SK-N-SH (cell line): ENCODE measurements around the gene HMG20A. TPM values are rescaled to one million over a fixed set of nuclear protein-coding genes. Genes with fewer than 3 reads are reported as not detected.
A peak's percentile ranks its signal among the peaks of the same experiment; 100 is the strongest.

ENCODE experiments used
- CTCF ChIA-PET: fragments of 300-600, 350-600 bp; formaldehyde crosslinking; extraction: SDS; loops from one replicate; lab custom pipeline; 2021; lab: Yijun Ruan, JAX
- POLR2A ChIA-PET: fragments of 350-600 bp; sonication (Branson Sonifier 250); formaldehyde crosslinking; extraction: SDS; loops from one replicate; lab custom pipeline; 2020; ENCODE audit warnings: antibody characterized with exemption, inconsistent platforms; lab: Yijun Ruan, JAX
- DNase-seq: peaks from one replicate; pipeline ENCODE4 v3.0.0; 2012
- H2AFZ ChIP-seq: fragments of 200-600 bp; sonication (generic); 2 replicates; pipeline ENCODE4 v1.8.1; 2016; ENCODE audit warnings: antibody characterized with exemption, mild to moderate bottlenecking, low read depth
- H3F3A ChIP-seq: fragments of 200-600 bp; sonication (generic); replicated peaks from 2 replicates; pipeline ENCODE3; 2016; ENCODE audit warnings: antibody characterized with exemption, mild to moderate bottlenecking; ENCODE audit not compliant: insufficient read depth
- H3K27ac ChIP-seq, 2 experiments: fragments of 200-500 bp in 1 of 2; fragments of 200-600 bp in 1 of 2; sonication (Bioruptor generic) in 1 of 2; sonication (generic), shearing (Covaris generic) in 1 of 2; 2 replicates each; pipeline versions ENCODE4 v1.5.1 to v1.6.1; 2014 to 2016; ENCODE audit warnings: low read depth in 2 of 2, inconsistent platforms in 1 of 2, low read length in 1 of 2, mild to moderate bottlenecking in 1 of 2, mixed read lengths in 1 of 2
- H3K27me3 ChIP-seq: fragments of 200-600 bp; sonication (generic), shearing (Covaris generic); 2 replicates; pipeline ENCODE4 v1.6.1; 2016; ENCODE audit warnings: mixed run types; ENCODE audit not compliant: insufficient read depth
- H3K36me3 ChIP-seq, 2 experiments: fragments of 200-500 bp in 1 of 2; fragments of 200-600 bp in 1 of 2; sonication (Bioruptor generic) in 1 of 2; sonication (generic) in 1 of 2; replicated peaks in 1 of 2; 2 replicates each; pipeline versions ENCODE3 to v1.5.1; 2014 to 2016; ENCODE audit warnings: low read length in 1 of 2, mild to moderate bottlenecking in 1 of 2; ENCODE audit not compliant: insufficient read depth in 2 of 2, control insufficient read depth in 1 of 2
- H3K4me1 ChIP-seq, 2 experiments: fragments of 200-500 bp in 1 of 2; fragments of 200-600 bp in 1 of 2; sonication (Bioruptor generic) in 1 of 2; sonication (generic), shearing (Covaris generic) in 1 of 2; 2 replicates each; pipeline versions ENCODE4 v1.5.1 to v1.6.1; 2014 to 2016; ENCODE audit warnings: low read depth in 1 of 2, low read length in 1 of 2, mixed run types in 1 of 2; ENCODE audit not compliant: insufficient read depth in 2 of 2, control insufficient read depth in 1 of 2
- H3K4me2 ChIP-seq: fragments of 200-600 bp; sonication (generic), shearing (Covaris generic); 2 replicates; pipeline ENCODE4 v1.6.1; 2017; ENCODE audit warnings: mixed run types
- H3K4me3 ChIP-seq, 2 experiments: fragments of 200-500 bp in 1 of 2; fragments of 200-600 bp in 1 of 2; sonication (Bioruptor generic) in 1 of 2; sonication (generic), shearing (Covaris generic) in 1 of 2; 2 replicates each; pipeline versions ENCODE4 v1.5.1 to v1.8.1; 2014 to 2016; ENCODE audit warnings: low read depth in 2 of 2, inconsistent platforms in 1 of 2, low read length in 1 of 2, mild to moderate bottlenecking in 1 of 2, mixed read lengths in 1 of 2, moderate library complexity in 1 of 2
- H3K79me2 ChIP-seq: fragments of 200-600 bp; sonication (generic); 2 replicates; pipeline ENCODE4 v1.8.1; 2017; ENCODE audit warnings: mild to moderate bottlenecking; ENCODE audit not compliant: insufficient read depth
- H3K9ac ChIP-seq: fragments of 200-600 bp; sonication (generic); 2 replicates; pipeline ENCODE4 v1.6.1; 2017; ENCODE audit warnings: mixed run types
- H3K9me2 ChIP-seq: fragments of 200-600 bp; sonication (generic); 2 replicates; pipeline ENCODE4 v1.6.1; 2017; ENCODE audit warnings: mixed run types
- H3K9me3 ChIP-seq: fragments of 200-600 bp; sonication (generic); 2 replicates; pipeline ENCODE4 v1.6.1; 2017; ENCODE audit warnings: mixed run types, mild to moderate bottlenecking, moderate library complexity
- H4K20me1 ChIP-seq: fragments of 200-600 bp; sonication (generic); 2 replicates; pipeline ENCODE4 v1.6.1; 2017; ENCODE audit warnings: mild to moderate bottlenecking, mixed run types; ENCODE audit not compliant: insufficient read depth
- CHD2 ChIP-seq: fragments of 150-350 bp; IDR thresholded peaks from 2 replicates; pipeline ENCODE4 v1.6.1; 2018; ENCODE audit warnings: low read length; ENCODE audit not compliant: partially characterized antibody
- EP300 ChIP-seq, 2 experiments: IDR thresholded peaks; 2 replicates each; pipeline versions ENCODE4 v1.4.0 to v1.6.1; 2012; ENCODE audit warnings: borderline replicate concordance in 1 of 2, low read depth in 1 of 2, low read length in 1 of 2
- FOSL2 ChIP-seq: IDR thresholded peaks from 2 replicates; pipeline ENCODE4 v1.4.0; 2012; ENCODE audit warnings: low read depth, mild to moderate bottlenecking, moderate library complexity, borderline replicate concordance
- JUND ChIP-seq: IDR thresholded peaks from 2 replicates; pipeline ENCODE4 v1.4.0; 2012
- PBX3 ChIP-seq: IDR thresholded peaks from 2 replicates; pipeline ENCODE4; 2012
- TEAD4 ChIP-seq: IDR thresholded peaks from 2 replicates; pipeline ENCODE4 v1.4.0; 2012; ENCODE audit warnings: mild to moderate bottlenecking, borderline replicate concordance; ENCODE audit not compliant: insufficient read depth
- ZBTB33 ChIP-seq: IDR thresholded peaks from 2 replicates; pipeline ENCODE4 v1.4.0; 2012; ENCODE audit warnings: low read depth, borderline replicate concordance
- WGBS: methylation state at CpG from one replicate; pipeline ENCODE4 v1.1.6; 2017; ENCODE audit warnings: low lambda C conversion rate; 5-methylcytosine and 5-hydroxymethylcytosine counted together
- polyA plus RNA-seq, 3 experiments: library from polyadenylated mRNA; depleted of rRNA; stranded (reverse); fragments of >200 nt; gene quantifications; 2 replicates each; pipeline ENCODE4 v1.2.3, GENCODE V29; 2012
- TF ChIP-seq, protein P1 (sequence below): fragments of 200-600 bp; sonication (generic); IDR thresholded peaks from 2 replicates; pipeline ENCODE4 v1.6.1; 2017; ENCODE audit warnings: antibody characterized with exemption, mild to moderate bottlenecking, moderate library complexity

Gene HMG20A
- polyA plus RNA-seq, 1 of the 3 experiments (the other 2 are of a cell fraction), result 27.7 TPM

- TF ChIP-seq CHD2, result no peak
- WGBS, result 94% methylated on average over 1 of the region's 1 CpG
- Histone ChIP-seq H3K4me2 (peak overlapping the region; percentile 55; the same call in 1 of the 2 replicates), H3K36me3 (peaks cover 20 to 21% of the 10 kb centered on the region in 2 experiments), H3K9me2 (no peaks in the 10 kb centered on the region), H3K9ac (peak overlapping the region; percentile 48; the same call in 1 of the 2 replicates), H2AFZ (no peak overlapping the region), H3K9me3 (no peaks in the 10 kb centered on the region), H3K27me3 (no peaks in the 10 kb centered on the region), H3K4me1 (peaks cover 16 to 38% of the 10 kb centered on the region in 2 experiments), H3K79me2 (peaks cover 30% of the 10 kb centered on the region; the same call in 1 of the 2 replicates), H3K27ac (peak overlapping the region; percentile 9 to 96; a peak in 3 of 4 replicates), H4K20me1 (no peaks in the 10 kb centered on the region; the same call in 1 of the 2 replicates), H3F3A (peaks cover 61% of the 10 kb centered on the region), H3K4me3 (no peak overlapping the region)
- no peak for DNase-seq
- ChIA-PET CTCF (interaction anchor here (1.4 kb wide), 1 partner anchor 87 kb away, joined by 4 read pairs; no protein-coding TSS in a partner anchor), POLR2A (no interaction called here)
Observed at GRCh38 chr15:77456746-77457145, 36.1 kb downstream of the HMG20A start.

DNA sequence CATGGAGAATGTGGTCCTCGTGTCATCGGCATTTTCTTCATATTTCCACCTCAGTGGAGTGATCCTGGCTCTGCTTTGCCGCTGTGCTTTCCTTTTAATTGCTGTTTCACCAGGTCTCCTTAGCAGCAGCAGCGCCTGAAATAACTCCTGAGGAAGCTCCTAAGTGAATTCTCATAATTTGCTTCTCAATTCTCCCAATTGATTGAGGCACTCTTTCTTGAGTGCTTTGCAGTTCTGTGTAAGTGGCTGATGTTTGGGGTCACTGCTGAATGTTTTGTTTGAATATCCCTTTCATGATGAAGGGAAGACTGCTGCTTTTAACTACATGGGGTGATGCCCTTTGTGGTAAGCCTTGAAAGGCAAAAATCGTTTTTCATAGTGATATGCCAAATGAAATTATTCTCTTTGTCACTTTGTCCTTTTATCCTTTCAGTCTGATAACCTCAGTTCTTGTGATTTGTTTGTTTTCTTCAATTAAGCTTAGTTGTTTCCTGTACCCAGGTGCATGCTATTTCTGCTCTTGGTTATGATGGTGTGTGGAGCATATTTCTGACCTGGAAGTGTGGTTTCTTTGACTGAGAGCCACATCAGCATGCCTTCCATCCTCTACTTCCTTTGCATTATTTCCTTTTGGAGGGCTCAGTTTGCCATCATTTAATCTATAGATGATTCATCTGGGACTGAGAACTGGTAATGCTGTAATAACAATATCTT is 36.7 kb downstream of the HMG20A start:
- WGBS, result 77% methylated on average over 5 of the region's 5 CpGs
- peaks cover 16 to 38% of the 10 kb centered on the region in 2 experiments for H3K4me1 ChIP-seq
- no peaks in the 10 kb centered on the region for H3K9me3 ChIP-seq
- ChIA-PET POLR2A (no interaction called here), CTCF (interaction anchor here (1.2 to 1.4 kb wide), 2 partner anchors 30 to 86 kb away, joined by 3 to 4 read pairs; no protein-coding TSS in a partner anchor)
- peaks cover 61% of the 10 kb centered on the region for H3F3A ChIP-seq
- H3K36me3 ChIP-seq, result peaks cover 18 to 21% of the 10 kb centered on the region in 2 experiments
- H4K20me1 ChIP-seq, result no peaks in the 10 kb centered on the region; the same call in 1 of the 2 replicates
- peak overlapping the region; percentile 55; the same call in 1 of the 2 replicates for H3K4me2 ChIP-seq
- no peak overlapping the region for H3K4me3 ChIP-seq
- no peak for DNase-seq
- peaks cover 24% of the 10 kb centered on the region; the same call in 1 of the 2 replicates for H3K79me2 ChIP-seq
- H3K9ac ChIP-seq, result peak overlapping the region; percentile 27; the same call in 1 of the 2 replicates
- no peaks in the 10 kb centered on the region for H3K27me3 ChIP-seq
- peak overlapping the region; percentile 76 to 96 for H3K27ac ChIP-seq
- no peaks in the 10 kb centered on the region for H3K9me2 ChIP-seq
- TF ChIP-seq FOSL2 (peak; percentile 7; the same call in 1 of the 2 replicates), JUND (peak; percentile 2; the same call in 1 of the 2 replicates)
- TF ChIP-seq, protein P1, sequence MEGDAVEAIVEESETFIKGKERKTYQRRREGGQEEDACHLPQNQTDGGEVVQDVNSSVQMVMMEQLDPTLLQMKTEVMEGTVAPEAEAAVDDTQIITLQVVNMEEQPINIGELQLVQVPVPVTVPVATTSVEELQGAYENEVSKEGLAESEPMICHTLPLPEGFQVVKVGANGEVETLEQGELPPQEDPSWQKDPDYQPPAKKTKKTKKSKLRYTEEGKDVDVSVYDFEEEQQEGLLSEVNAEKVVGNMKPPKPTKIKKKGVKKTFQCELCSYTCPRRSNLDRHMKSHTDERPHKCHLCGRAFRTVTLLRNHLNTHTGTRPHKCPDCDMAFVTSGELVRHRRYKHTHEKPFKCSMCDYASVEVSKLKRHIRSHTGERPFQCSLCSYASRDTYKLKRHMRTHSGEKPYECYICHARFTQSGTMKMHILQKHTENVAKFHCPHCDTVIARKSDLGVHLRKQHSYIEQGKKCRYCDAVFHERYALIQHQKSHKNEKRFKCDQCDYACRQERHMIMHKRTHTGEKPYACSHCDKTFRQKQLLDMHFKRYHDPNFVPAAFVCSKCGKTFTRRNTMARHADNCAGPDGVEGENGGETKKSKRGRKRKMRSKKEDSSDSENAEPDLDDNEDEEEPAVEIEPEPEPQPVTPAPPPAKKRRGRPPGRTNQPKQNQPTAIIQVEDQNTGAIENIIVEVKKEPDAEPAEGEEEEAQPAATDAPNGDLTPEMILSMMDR, result no peak
- H2AFZ ChIP-seq, result no peak overlapping the region

GRCh38 chr15:77457905-77458265 is 37.2 kb downstream of the HMG20A start:
- no peaks in the 10 kb centered on the region for H3K9me3 ChIP-seq
- H3K9me2 ChIP-seq, result no peaks in the 10 kb centered on the region
- H3K9ac ChIP-seq, result peak overlapping the region; percentile 27; the same call in 1 of the 2 replicates
- TF ChIP-seq TEAD4 (peak; percentile 8; the same call in 1 of the 2 replicates), PBX3 (0 out of 2 replicates have a peak, but pooled peaks have one; percentile 13), ZBTB33 (no peak), EP300 (IDR thresholded peaks at IDR 0.05; ENCODE audit: borderline replicate concordance in 1 of 2, low read depth in 1 of 2, low read length in 1 of 2) (0 out of 4 replicates have a peak, but pooled peaks of 1 of the 2 experiments have one; percentile 22), JUND (peak; percentile 24; the same call in 1 of the 2 replicates)
- peaks cover 19 to 21% of the 10 kb centered on the region in 2 experiments for H3K36me3 ChIP-seq
- H3K4me1 ChIP-seq, result peaks cover 16 to 38% of the 10 kb centered on the region in 2 experiments
- ChIA-PET CTCF (interaction anchor here (1.2 to 1.5 kb wide), 2 partner anchors 29 to 86 kb away, joined by 3 to 8 read pairs; no protein-coding TSS in a partner anchor), POLR2A (no interaction called here)
- no peak for DNase-seq
- H4K20me1 ChIP-seq, result no peaks in the 10 kb centered on the region; the same call in 1 of the 2 replicates
- H3K27ac ChIP-seq, result peak overlapping the region; percentile 76 to 96
- H3K4me3 ChIP-seq, result no peak overlapping the region
- no peaks in the 10 kb centered on the region for H3K27me3 ChIP-seq
- H3K79me2 ChIP-seq, result peaks cover 28% of the 10 kb centered on the region; the same call in 1 of the 2 replicates
- H2AFZ ChIP-seq, result no peak overlapping the region
- peaks cover 61% of the 10 kb centered on the region for H3F3A ChIP-seq
- H3K4me2 ChIP-seq, result peak overlapping the region; percentile 55; the same call in 1 of the 2 replicates
